CD4-positive, alpha-beta T cell (primary cell): ENCODE measurements around the gene FOCAD. TPM values are rescaled to one million over a fixed set of nuclear protein-coding genes. Genes with fewer than 3 reads are reported as not detected.

Experiments
- ATAC-seq: fragments of 200-7000 bp; cut with Tn5 transposase; one replicate; pipeline ENCODE4 v1.10.0; 2022; ENCODE audit warnings: mild to moderate bottlenecking; ENCODE audit not compliant: poor library complexity
- CTCF ChIA-PET: fragments of 350-600 bp; sonication (Branson Sonifier 250); formaldehyde crosslinking; loops from one replicate; lab custom pipeline; 2021; ENCODE audit warnings: antibody characterized with exemption, inconsistent platforms; lab: Charles Lee
- POLR2A ChIA-PET: fragments of 350-600 bp; sonication (Branson Sonifier 250); formaldehyde crosslinking; loops from one replicate; lab custom pipeline; 2021; ENCODE audit warnings: antibody characterized with exemption, inconsistent platforms; lab: Charles Lee
- DNase-seq, 14 experiments: peaks; one replicate each; pipeline ENCODE4 v3.0.0-alpha.2; 2013 to 2020; ENCODE audit warnings: mixed read lengths in 2 of 14
- H3K27ac ChIP-seq, 2 donors: one replicate each; pipeline versions ENCODE4 v1.5.1 to v1.7.0; 2013; ENCODE audit warnings: low read length in 2 of 2, low read depth in 1 of 2, mild to moderate bottlenecking in 1 of 2
- H3K27me3 ChIP-seq, 2 experiments: 1 replicate in 1 of 2; 2 replicates in 1 of 2; pipeline versions ENCODE4 v1.6.1 to v1.7.0; 2013; ENCODE audit warnings: low read length in 2 of 2, control low read depth in 1 of 2, mild to moderate bottlenecking in 1 of 2, moderate library complexity in 1 of 2; ENCODE audit not compliant: insufficient read depth in 2 of 2, control insufficient read depth in 1 of 2
- H3K36me3 ChIP-seq: one replicate; pipeline ENCODE4 v1.6.1; 2013; ENCODE audit warnings: low read length, control low read depth; ENCODE audit not compliant: insufficient read depth
- H3K4me1 ChIP-seq: one replicate; pipeline ENCODE4 v1.6.1; 2013; ENCODE audit warnings: low read length, control low read depth; ENCODE audit not compliant: insufficient read depth
- H3K4me3 ChIP-seq: one replicate; pipeline ENCODE4 v1.5.1; 2013; ENCODE audit warnings: mild to moderate bottlenecking, low read length, moderate library complexity
- H3K9me3 ChIP-seq, 2 experiments: 1 replicate in 1 of 2; 2 replicates in 1 of 2; pipeline versions ENCODE4 v1.6.1 to v1.7.0; 2013; ENCODE audit warnings: low read length in 2 of 2, mild to moderate bottlenecking in 2 of 2, control low read depth in 1 of 2, moderate library complexity in 1 of 2; ENCODE audit not compliant: control insufficient read depth in 1 of 2, insufficient read depth in 1 of 2
- H3K27ac Mint-ChIP-seq: one replicate; pipeline ENCODE4 v1.8.0; 2020; ENCODE audit warnings: mixed read lengths
- H3K27me3 Mint-ChIP-seq: one replicate; pipeline ENCODE4 v1.8.0; 2021; ENCODE audit warnings: mixed read lengths
- H3K36me3 Mint-ChIP-seq: one replicate; pipeline ENCODE4 v1.8.0; 2021; ENCODE audit warnings: low read depth, mixed read lengths
- H3K4me1 Mint-ChIP-seq: one replicate; pipeline ENCODE4 v1.8.0; 2021; ENCODE audit warnings: low read depth, mixed read lengths
- H3K4me3 Mint-ChIP-seq: one replicate; pipeline ENCODE4 v1.8.0; 2020; ENCODE audit warnings: mild to moderate bottlenecking, mixed read lengths
- H3K9me3 Mint-ChIP-seq: one replicate; pipeline ENCODE4 v1.8.0; 2020; ENCODE audit warnings: mixed read lengths
- intact Hi-C, 2 experiments: fragments of 100-400 bp; cut with DNase I in 1 of 2; cut with micrococcal nuclease in 1 of 2; formaldehyde crosslinking; loops; one replicate each; pipeline versions ENCODE4 v1.15.1 to v1.9.0; 2023 to 2025; cut with DNase I, micrococcal nuclease
- total RNA-seq, 174 experiments: library from RNA in 2 of 174; stranded (reverse) in 2 of 174; gene quantifications; one replicate each; pipeline ENCODE4 v1.2.3 and lab custom pipeline; 2021 to 2026
- TF ChIP-seq, protein P1 (sequence below): fragments of 200-600 bp; IDR thresholded peaks from one replicate; pipeline ENCODE4 v1.8.0; 2022; ENCODE audit warnings: antibody characterized with exemption, mild to moderate bottlenecking

FOCAD gene
- total RNA-seq, 2 experiments from 2014 or later: 12.4 to 14.1 TPM

DNA sequence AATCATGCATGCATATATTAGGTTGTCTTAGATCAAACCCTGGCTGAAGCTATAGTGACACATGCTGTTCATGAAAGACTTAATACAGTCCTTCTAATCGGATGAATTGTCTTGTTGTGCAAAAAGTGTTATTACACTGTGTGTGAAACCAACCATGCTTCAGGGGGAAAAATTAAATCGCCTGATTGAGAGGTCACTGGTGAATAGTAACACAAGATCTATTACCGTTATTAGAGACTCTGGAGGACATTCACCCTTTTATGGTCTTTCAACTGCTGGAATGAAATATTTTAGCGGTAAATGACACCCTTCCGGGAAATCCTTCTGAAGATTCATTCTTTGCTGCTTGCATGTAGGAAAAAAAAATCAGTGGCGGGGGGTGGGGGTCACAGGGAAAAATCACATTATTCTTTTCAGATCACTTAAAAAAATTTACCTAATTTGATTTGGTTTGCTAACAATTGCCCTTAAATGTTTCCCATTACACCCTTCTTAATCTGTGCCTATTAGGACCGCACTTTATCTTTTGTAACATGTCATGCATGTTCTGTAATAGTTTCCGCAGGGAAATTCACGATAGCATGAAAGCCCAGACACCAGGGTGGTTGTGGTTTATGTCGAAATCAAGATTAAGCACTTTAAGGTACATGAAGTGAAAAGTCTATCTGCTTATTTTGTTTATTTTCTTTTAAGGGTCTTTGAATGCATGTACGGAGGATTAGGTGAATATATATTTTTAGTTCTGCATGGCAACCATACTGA, 120.6 kb downstream of the FOCAD start:
- no peaks in the 10 kb centered on the region for H3K4me1 ChIP-seq
- TF ChIP-seq, protein P1, sequence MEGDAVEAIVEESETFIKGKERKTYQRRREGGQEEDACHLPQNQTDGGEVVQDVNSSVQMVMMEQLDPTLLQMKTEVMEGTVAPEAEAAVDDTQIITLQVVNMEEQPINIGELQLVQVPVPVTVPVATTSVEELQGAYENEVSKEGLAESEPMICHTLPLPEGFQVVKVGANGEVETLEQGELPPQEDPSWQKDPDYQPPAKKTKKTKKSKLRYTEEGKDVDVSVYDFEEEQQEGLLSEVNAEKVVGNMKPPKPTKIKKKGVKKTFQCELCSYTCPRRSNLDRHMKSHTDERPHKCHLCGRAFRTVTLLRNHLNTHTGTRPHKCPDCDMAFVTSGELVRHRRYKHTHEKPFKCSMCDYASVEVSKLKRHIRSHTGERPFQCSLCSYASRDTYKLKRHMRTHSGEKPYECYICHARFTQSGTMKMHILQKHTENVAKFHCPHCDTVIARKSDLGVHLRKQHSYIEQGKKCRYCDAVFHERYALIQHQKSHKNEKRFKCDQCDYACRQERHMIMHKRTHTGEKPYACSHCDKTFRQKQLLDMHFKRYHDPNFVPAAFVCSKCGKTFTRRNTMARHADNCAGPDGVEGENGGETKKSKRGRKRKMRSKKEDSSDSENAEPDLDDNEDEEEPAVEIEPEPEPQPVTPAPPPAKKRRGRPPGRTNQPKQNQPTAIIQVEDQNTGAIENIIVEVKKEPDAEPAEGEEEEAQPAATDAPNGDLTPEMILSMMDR: no peak
- Mint-ChIP-seq H3K27ac (no peak overlapping the region), H3K9me3 (no peaks in the 10 kb centered on the region), H3K27me3 (no peaks in the 10 kb centered on the region), H3K36me3 (peaks cover 6% of the 10 kb centered on the region), H3K4me3 (no peak overlapping the region), H3K4me1 (no peaks in the 10 kb centered on the region)
- intact Hi-C loops: no loop called here
- ChIA-PET CTCF (no interaction called here), POLR2A (no interaction called here)
- H3K36me3 ChIP-seq: no peaks in the 10 kb centered on the region
- H3K27ac ChIP-seq: no peak overlapping the region
- no peaks in the 10 kb centered on the region for H3K27me3 ChIP-seq
- DNase-seq (no peak), ATAC-seq (no peak)
- no peak overlapping the region for H3K4me3 ChIP-seq
- no peaks in the 10 kb centered on the region for H3K9me3 ChIP-seq

DNA sequence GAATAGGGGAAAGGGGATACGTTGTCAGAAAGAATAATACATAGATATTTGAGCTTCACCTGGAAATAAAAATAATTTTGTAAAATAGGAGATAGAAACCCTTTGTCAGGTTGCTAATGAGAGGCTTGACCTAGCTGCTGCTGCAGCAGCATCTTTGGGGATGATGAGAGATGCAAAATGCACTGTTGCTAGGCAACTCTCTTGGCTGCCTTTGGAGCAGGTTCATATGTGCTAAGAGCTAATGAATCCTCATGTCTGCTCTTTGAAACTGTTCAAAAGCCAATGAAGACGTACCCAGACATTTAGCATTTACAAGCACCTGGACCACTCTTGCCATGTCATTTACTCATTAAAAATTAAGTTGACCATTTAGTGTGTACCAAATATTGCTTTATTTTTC, 121.7 kb downstream of the FOCAD start:
- H3K4me1 Mint-ChIP-seq: no peaks in the 10 kb centered on the region
- DNase-seq: no peak
- POLR2A ChIA-PET: no interaction called here
- no peak for ATAC-seq
- Histone ChIP-seq H3K27me3 (no peaks in the 10 kb centered on the region), H3K4me3 (no peak overlapping the region), H3K4me1 (no peaks in the 10 kb centered on the region), H3K36me3 (no peaks in the 10 kb centered on the region), H3K27ac (no peak overlapping the region), H3K9me3 (no peaks in the 10 kb centered on the region)
- no peaks in the 10 kb centered on the region for H3K27me3 Mint-ChIP-seq
- H3K36me3 Mint-ChIP-seq: peaks cover 5% of the 10 kb centered on the region
- H3K9me3 Mint-ChIP-seq: no peaks in the 10 kb centered on the region
- no peak overlapping the region for H3K4me3 Mint-ChIP-seq
- intact Hi-C loops: no loop called here
- no peak overlapping the region for H3K27ac Mint-ChIP-seq
- CTCF ChIA-PET: interaction anchor here (0.7 kb wide), 1 partner anchor 914 kb away, joined by 3 read pairs; no protein-coding TSS in a partner anchor
- TF ChIP-seq, protein P1: no peak

DNA sequence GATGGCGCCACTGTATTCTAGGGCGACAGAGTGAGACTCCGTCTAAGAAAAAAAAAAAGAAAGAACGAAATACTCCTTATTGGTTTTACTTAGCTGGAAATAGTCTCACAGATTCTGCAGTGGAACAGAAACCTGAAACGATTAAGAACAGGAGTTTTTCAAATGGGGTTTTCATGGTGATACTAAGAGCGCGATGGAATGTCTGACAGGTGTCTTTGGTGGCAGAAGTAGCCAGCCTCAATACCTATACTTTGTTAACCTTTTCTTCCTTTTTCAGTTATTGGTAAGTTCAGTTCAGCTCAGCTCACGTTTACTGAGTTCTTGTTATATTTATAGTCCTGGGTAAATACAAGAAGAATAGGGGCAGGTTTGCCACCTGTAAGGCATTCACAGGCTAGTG, 123.9 kb downstream of the FOCAD start:
- ATAC-seq (no peak), DNase-seq (no peak)
- no peaks in the 10 kb centered on the region for H3K27me3 ChIP-seq
- no peaks in the 10 kb centered on the region for H3K36me3 ChIP-seq
- Mint-ChIP-seq H3K4me3 (no peak overlapping the region), H3K4me1 (no peaks in the 10 kb centered on the region), H3K36me3 (no peaks in the 10 kb centered on the region), H3K9me3 (no peaks in the 10 kb centered on the region), H3K27ac (no peak overlapping the region), H3K27me3 (no peaks in the 10 kb centered on the region)
- ChIA-PET POLR2A (no interaction called here), CTCF (no interaction called here)
- H3K27ac ChIP-seq: no peak overlapping the region
- H3K4me3 ChIP-seq: no peak overlapping the region
- H3K9me3 ChIP-seq: no peaks in the 10 kb centered on the region
- H3K4me1 ChIP-seq: no peaks in the 10 kb centered on the region
- intact Hi-C loops: no loop called here
- TF ChIP-seq, protein P1: no peak
